Ureter (tissue), 1 donor: ENCODE measurements around the gene FERMT1. TPM values are rescaled to one million over a fixed set of nuclear protein-coding genes. Genes with fewer than 3 reads are reported as not detected.
"Not testable (repeated sequence)": the region's sequence is repeated elsewhere in the genome, so short reads cannot be mapped to it uniquely, and the experiment has no call there.

Experiments used
- DNase-seq: peaks from one replicate; pipeline ENCODE4 v3.0.0-alpha.2; 2020; ENCODE audit warnings: low spot score
- total RNA-seq: library from RNA; stranded (reverse); gene quantifications from one replicate; pipeline ENCODE4 v1.2.4, GENCODE V29; 2023
- donor health status: DM: yes; HTN: yes; CAD: no.

Gene FERMT1
- total RNA-seq, 1 donor from 2014 or later, result 41.8 TPM

DNA sequence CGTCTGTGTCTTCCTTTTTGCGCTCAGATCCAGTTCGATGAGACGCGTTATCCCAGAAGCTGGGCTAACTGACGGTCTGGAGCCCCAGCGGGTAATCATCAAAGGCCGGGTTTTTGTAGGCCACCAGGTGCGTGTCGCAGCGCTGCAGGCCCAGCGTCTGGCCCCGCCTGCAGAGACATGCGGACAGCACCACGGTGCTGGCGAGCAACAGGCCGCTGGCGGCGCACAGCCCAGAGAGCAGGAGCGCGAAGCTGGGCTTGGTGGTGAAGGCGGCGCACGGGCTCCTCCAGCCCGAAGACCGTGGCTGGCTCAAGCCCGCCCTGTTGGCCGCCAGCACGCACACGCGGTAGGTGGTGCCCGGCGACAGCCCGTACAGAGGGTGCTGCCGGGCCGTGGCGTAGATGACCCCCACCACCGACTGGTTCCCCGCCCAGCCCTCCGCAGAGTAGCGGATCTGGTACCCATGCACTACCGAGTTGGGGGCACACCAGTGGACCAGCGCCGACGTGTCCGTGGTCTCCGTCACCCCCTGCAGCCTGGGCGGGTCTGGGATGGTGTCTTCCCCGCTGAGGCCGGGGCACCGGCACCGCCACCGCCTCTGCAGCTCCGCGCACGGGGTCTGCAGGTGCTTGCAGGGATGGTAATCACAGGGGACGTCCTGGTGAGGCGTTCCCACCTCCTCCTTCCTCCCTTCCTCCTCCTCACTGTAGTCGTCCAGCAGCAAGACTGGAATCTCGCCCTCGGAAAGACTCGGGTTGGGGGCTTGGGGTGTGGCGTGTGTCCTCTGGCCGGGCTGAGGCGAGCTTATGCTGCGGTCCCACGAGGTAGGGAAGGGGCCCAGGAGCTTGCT is 81.6 kb downstream of the FERMT1 start:
- no peak for DNase-seq

DNA sequence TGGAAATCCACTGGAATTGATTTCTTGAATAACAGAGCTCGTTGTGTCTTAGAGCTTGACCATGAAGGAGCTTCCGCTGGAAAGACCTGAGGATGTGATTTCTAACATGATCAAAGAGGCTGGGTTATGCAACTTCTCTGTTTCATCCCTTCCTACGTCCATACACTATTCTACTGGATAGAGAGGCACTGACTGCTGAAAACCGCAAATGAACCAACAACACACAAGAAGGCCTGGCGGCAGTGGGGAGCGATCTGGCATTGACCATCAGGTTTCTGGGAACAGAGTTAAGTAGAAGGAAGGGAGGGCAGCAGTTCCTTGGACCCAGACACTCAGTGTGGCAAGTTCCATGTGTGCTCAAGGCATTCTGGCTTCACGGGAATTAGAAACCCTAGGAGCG is 82.3 kb downstream of the FERMT1 start:
- no peak for DNase-seq

DNA sequence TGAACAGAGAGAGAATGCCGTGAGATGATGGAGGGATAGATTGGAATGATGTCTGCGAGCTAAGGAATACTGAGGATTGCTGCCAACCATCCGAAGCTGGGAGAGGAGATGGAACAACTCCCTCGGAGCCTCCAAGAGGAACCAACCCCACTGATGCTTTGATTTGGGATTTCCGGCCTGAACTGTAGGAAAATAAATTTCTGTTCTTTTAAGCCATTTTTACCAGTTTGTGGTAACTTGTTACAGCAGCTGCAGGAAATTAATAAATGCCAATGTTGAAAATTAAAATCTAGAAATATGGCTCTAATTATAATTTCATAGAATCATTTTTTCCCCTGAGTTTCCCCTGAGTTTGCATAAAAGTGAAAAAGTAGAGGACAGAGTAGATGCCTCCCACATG is 83.1 kb downstream of the FERMT1 start:
- DNase-seq, result no peak

DNA sequence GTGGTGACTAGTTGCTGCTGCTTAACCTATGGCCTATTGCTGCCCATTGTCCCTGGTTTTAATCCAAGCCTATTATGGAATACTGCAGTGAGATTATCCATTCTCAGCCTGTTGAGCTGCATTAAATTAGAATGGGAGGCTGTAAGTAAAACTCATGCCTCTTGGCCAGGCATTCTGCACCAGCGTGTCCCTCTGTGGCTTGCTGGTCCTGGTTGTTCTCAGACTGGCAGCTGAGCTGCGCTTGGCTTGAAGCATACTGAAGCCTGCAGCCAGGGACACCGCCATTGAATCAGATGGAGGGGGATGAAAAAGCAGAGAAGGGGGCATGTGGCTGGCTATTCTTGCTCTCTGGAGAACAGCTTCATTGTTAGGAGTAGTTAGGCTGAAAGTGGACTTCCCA is 84.6 kb downstream of the FERMT1 start:
- DNase-seq, result no peak

DNA sequence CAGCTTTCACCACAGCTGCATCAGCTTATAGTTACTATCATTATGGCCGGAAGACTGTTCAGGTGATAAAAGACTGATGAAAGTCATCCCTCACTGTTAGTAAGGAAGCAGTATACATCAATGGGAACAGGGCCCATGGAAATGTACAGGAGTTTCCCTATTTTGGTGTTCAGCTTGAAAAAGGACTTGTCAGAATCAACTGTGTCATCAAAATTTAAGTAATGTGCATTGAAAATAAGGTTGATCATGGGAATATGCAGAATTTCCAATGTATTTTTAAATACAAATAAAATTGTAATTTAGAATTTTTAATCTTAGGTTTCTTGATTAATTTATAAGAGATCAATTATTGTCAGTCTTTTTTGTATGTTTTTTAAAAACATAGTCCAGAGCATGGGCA is 85.7 kb downstream of the FERMT1 start:
- no peak for DNase-seq

DNA sequence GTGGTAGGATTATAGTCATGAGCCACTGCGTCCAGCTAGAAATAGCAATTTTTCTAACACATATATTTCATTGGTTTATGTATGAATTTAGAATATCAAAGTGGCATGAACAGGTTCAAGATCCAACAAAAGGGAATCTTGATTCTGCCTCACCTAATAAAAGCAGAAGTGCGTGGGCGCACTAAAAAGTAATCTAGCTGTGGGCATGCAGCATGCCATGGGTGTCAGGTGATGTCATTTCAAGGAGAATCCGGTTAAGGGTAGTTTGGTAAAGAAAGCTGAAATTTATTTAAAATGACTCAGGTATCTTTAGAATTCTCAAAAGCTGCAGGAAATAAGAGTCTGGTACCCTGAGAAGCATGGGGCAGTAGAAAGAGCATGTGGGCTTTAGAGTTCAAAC is 86.6 kb downstream of the FERMT1 start:
- DNase-seq, result no peak

DNA sequence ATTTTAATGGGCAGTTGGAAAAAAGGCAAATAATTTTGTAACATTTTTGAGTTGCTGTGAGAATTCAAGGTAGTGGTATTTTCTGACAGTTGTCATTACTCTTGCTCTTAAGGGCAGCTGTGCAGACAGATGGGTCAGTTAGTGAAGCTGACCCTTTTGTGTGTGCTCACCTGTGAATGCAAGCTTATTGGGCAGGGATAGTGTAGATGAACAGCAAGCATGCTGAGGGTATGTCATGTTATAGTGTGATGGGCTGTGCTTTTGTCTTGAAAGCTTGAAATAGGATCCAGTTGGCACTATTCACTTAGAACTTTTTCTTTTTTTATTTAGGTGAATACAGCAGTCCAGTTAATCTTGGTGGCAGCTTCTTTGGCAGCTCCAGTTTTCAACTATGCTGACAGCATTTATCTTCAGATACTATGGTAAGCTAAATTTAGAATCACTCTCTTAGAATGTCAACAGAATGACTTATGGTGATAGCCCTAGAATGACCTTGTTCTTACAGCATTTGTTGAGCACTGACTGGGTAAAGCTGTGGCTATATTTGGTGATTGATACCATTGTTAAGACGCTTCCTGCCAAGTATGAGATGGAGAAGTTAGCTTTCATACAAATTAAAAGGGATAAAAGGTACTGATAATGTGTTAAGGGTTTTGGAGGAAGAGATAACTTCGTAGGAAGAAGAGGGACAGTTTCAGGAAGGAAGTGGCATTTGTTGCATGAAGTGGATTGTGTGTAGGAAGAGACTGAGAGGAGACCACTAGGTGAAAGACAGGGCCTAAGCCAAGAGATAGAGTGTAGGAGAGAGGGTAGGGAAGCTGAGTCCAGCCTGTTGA is 88.5 kb downstream of the FERMT1 start:
- DNase-seq, result no peak

DNA sequence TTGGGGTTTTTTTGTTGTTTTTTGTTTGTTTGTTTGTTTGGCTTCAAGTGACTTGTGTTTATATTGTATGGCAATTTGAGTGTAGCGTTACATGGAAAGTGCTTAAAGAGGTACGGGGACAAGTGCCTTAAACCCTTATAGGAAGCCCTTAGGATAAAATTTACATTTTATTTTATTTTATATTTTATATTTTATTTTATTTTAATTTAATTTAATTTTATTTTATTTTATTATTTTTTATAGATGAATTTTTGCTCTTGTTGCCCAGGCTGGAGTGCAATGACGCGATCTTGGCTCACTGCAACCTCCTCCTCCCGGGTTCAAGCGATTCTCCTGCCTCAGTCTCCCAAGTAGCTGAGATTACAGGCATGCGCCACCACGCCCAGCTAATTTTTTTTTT is 89.9 kb downstream of the FERMT1 start:
- DNase-seq, result not testable (repeated sequence)

DNA sequence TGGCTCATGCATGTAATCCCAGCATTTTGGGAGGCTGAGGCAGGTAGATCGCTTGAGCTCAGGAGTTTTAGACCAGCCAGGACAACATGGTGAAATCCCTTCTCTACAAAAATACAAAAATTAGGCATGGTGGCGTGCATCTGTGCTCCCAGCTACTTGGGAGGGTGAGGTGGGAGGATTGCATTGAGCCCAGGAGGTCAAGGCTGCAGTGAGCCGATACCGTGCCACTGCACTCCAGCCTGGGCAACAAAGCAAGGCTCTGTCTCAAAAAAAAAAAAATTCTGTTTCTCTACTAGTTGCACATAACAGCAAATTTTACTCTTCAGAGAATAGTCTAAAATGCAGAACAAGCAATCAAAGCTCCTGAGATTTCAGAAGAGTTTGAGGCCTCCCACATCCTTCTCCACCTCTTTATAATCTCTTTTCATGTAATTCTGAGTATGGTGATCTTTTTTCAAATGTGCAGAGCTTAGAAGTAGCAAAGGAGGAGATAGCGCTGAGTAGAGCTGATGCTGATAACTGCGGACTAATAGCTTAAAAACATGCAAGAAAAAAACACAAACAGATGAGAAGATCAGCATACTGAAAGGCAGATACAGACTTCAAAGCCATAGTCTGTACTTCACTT is 92.3 kb downstream of the FERMT1 start:
- DNase-seq, result no peak

DNA sequence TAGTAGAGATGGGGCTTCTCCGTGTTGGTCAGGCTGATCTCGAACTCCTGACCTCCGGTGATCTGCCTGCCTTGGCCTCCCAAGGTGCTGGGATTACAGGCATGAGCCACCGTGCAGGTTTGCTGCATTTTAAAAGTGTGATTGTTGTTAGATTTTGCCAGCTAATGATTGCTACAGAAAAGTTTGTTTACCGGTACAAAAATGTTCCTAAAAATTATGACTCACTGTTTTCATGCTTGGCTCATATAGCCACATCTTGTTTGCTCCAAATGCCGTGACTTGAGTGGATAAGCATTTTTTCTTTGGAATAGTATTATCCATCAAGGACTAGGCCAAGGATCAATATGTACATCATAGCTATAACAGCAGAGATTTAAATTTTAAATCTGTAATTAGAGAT is 93.3 kb downstream of the FERMT1 start:
- DNase-seq, result no peak

DNA sequence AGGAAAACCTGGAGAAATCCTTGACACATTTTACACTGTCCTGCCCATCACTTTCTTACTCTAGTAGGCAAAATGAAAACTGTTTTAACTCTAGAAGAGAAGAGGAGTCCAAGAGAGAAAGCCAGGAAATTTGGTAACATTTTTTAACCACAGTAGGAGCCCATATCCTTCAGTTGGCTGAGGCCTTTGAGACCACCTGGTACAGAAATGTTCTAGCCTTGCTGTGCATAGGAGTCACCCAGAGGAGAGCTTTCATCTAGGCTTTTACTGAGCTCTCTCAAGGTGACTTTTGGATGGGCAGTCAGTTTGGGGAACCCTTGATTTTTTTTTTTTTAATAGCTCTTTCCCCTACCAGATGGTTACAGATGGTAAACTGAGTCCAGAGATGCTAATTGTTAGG is 94.0 kb downstream of the FERMT1 start:
- no peak for DNase-seq

DNA sequence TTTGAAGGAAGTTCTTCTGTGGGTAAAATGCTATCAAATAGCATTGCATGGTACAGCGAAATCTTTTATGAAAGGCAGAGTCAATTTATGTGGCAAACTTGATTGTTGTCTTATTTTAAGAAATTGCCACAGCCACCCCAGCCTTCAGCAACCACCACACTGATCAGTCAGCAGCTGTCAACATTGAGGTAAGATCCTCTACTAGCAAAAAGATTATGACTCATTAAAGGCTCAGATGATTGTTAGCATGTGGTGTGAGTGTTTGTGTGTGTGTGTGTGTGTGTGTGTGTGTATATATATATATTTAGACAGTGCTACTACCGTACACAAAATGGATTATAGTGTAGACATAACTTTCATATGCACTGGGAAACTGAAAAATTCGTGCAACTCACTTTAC is 96.8 kb downstream of the FERMT1 start:
- DNase-seq, result no peak

Other genes with a start within 250 kb of the FERMT1 start
- 2.4 TPM for gene CHGB, start 211.5 kb downstream of the FERMT1 start, total RNA-seq
- 19.1 TPM for gene TRMT6, start 172.5 kb downstream of the FERMT1 start, total RNA-seq
- gene MCM8, start 172.4 kb downstream of the FERMT1 start, total RNA-seq, result 6.0 TPM
- gene CRLS1, start 116.9 kb downstream of the FERMT1 start, total RNA-seq, result 48.1 TPM
- not detected for gene LRRN4, start 69.0 kb downstream of the FERMT1 start, total RNA-seq